ENCODE measurements around the gene BSN. TPM values are rescaled to one million over a fixed set of nuclear protein-coding genes. Genes with fewer than 3 reads are reported as not detected.

BSN gene
- total and polyA plus RNA-seq, 12 donors, result 0.06 to 1.4 (median 0.62) TPM

DNA sequence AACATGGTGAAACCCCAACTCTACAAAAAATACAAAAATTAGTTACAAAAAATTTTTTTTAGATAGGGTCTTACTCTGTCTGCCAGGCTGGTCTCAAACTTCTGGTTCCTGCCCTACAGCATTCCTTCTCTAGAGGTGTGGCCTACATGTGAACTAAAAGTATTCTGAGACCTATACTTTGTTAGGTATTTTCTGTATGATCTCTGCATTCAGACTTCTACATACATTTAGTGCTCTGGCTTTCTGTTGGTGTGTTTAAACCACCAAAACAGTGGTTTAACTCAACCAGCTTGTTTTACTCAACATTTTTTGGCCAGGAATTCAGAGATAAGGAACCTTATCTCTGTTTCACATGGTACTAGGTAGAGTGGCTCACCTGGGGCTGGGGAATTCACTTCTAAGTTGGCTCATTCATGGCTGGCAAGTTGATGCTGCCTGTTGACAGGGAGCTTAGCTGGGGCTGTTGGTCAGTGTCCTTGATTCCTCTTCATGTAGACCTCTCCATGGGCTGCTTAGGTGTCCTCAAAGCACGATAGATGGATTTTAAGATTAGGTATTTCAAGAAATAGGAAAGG lies 41.4 kb upstream of the BSN start:
- Histone ChIP-seq H3K4me3 (no peak overlapping the region), H3K9me3 (no peaks in the 10 kb centered on the region), H3K36me3 (peaks cover 0 to 77% (median 22%) of the 10 kb centered on the region in 9 donors), H3K27ac (no peak overlapping the region), H3K4me1 (peaks cover 0 to 23% (median 5%) of the 10 kb centered on the region in 9 donors), H3K27me3 (no peaks in the 10 kb centered on the region)
- intact Hi-C loops (cut with DNase I), result no loop called here
- ATAC-seq, result no peak
- TF ChIP-seq CTCF (IDR thresholded peaks at IDR 0.05), result no peak
- DNase-seq, result no peak
- 90 to 93% methylated on average over 1 of the region's 1 CpG for WGBS, 2 donors

DNA sequence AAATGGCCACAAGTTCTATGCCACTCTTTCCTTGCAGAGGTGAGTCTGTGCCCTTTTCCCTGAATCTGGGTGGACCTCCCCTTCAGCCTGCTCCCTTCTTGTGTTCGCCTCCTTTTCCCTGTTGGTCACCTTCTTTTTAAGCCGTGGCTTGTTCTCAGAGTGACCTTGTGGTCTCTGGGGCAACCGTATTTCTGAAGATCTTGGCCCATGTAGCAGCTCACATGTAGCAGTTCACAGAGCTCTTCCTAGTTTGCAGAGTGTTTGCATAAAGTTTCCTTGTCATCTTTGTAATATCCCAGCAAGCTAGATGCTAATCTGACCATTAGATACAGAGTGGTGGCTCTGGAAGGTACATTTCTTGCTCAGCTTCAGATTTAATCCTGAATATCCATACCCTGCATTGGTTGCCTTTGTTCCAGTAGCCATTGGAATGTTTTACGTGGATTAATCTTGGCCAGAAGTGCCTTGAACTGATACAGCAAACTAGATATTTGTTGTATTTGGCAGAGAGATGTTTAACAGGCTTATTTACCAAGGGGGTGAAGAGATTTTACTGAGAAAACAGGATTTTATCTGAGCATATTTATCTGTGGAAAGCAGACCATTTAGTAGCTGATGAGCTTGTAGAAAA lies 40.7 kb upstream of the BSN start:
- ATAC-seq, result no peak
- intact Hi-C loops (cut with DNase I), result no loop called here
- H3K9me3 ChIP-seq, result no peaks in the 10 kb centered on the region
- H3K36me3 ChIP-seq, result peaks cover 0 to 85% (median 23%) of the 10 kb centered on the region in 9 donors
- H3K27ac ChIP-seq, result no peak overlapping the region
- H3K4me3 ChIP-seq, result no peak overlapping the region
- 72 to 73% methylated on average over 4 of the region's 4 CpGs for WGBS, 2 donors
- H3K27me3 ChIP-seq, result no peaks in the 10 kb centered on the region
- DNase-seq, result no peak
- peaks cover 0 to 30% (median 6%) of the 10 kb centered on the region in 9 donors for H3K4me1 ChIP-seq
- no peak for TF ChIP-seq CTCF (IDR thresholded peaks at IDR 0.05)

DNA sequence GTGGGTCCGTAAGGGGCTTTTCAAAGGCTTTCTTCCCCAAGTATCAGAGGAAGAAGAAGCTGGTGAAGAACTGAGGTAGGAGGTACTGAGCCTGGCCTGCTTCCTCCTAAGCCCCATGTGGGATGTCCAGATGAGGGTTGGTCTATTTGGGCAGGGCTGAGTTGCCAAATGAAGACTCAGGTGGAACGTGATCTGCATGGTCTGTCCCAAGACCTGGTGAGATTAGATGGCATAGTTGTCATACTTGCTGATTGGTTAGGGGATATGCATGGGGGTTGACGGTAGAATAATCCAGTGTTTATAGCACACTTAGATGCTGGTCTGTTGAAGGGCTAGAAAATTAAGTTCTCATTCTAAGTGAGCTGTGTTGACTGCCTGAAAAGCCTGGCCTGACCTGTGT lies 36.3 kb upstream of the BSN start:
- Histone ChIP-seq H3K4me1 (peaks cover 2 to 53% (median 25%) of the 10 kb centered on the region in 9 donors), H3K36me3 (peaks cover 0 to 81% (median 13%) of the 10 kb centered on the region in 9 donors), H3K27me3 (no peaks in the 10 kb centered on the region), H3K4me3 (no peak overlapping the region), H3K27ac (no peak overlapping the region), H3K9me3 (no peaks in the 10 kb centered on the region)
- no peak for DNase-seq
- intact Hi-C loops (cut with DNase I), result no loop called here
- 75% methylated on average over 3 of the region's 3 CpGs for WGBS, 2 donors
- TF ChIP-seq CTCF (IDR thresholded peaks at IDR 0.05), result no peak
- no peak for ATAC-seq

GRCh38 chr3:49518441-49518840 lies 35.8 kb upstream of the BSN start:
- no peaks in the 10 kb centered on the region for H3K9me3 ChIP-seq
- H3K36me3 ChIP-seq, result peaks cover 0 to 81% (median 13%) of the 10 kb centered on the region in 9 donors
- no peak for TF ChIP-seq CTCF (IDR thresholded peaks at IDR 0.05)
- intact Hi-C loops (cut with DNase I), result no loop called here
- no peak for ATAC-seq
- H3K4me3 ChIP-seq, result no peak overlapping the region
- no peak overlapping the region for H3K27ac ChIP-seq
- WGBS, 2 donors, result 85 to 91% methylated on average over 5 of the region's 5 CpGs
- H3K27me3 ChIP-seq, result no peaks in the 10 kb centered on the region
- H3K4me1 ChIP-seq, result peaks cover 2 to 51% (median 27%) of the 10 kb centered on the region in 9 donors
- no peak for DNase-seq

Measured in heart right ventricle (tissue), 16 donors.